Body of pancreas (tissue), 4 donors: ENCODE data around the gene MYCBPAP.

Source experiments
- CTCF ChIP-seq, 7 experiments: fragments of 450-650 bp in 4 of 7; fragments of 200-600 bp in 3 of 7; sonication (generic) in 3 of 7; IDR thresholded peaks; one replicate each; pipeline ENCODE4 v1.5.1; 2016 to 2019; ENCODE audit warnings: antibody characterized with exemption in 7 of 7
- POLR2A ChIP-seq, 3 donors: fragments of 450-650 bp; IDR thresholded peaks; one replicate each; pipeline ENCODE4 v1.6.1; 2016; ENCODE audit warnings: antibody characterized with exemption in 3 of 3, mild to moderate bottlenecking in 2 of 3

- no peak for TF ChIP-seq CTCF (IDR thresholded peaks at IDR 0.05)
- TF ChIP-seq POLR2A (IDR thresholded peaks at IDR 0.05) = no peak
These were observed 37.1 kb downstream of the MYCBPAP start for GRCh38 chr17:50545311-50545710.
